Testis (tissue), 3 donors: ENCODE data around the gene LAMA5. TPM values are rescaled to one million over a fixed set of nuclear protein-coding genes. Genes with fewer than 3 reads are reported as not detected.
A peak's percentile ranks its signal among the peaks of the same experiment; 100 is the strongest.

Source experiments
- DNase-seq: peaks from one replicate; pipeline ENCODE4 v3.0.0-alpha.2; 2019
- H3K27ac ChIP-seq, 2 donors: fragments of 200-600 bp; sonication (generic); one replicate each; pipeline ENCODE4 v1.5.1; 2019
- H3K27me3 ChIP-seq: fragments of 200-600 bp; sonication (generic); one replicate; pipeline ENCODE4 v1.5.1; 2019
- H3K36me3 ChIP-seq: fragments of 200-600 bp; sonication (generic); one replicate; pipeline ENCODE4 v1.5.1; 2017; ENCODE audit warnings: low read depth; ENCODE audit errors: missing control alignments
- H3K4me1 ChIP-seq: fragments of 200-600 bp; sonication (generic); one replicate; pipeline ENCODE4 v1.5.1; 2019
- H3K4me3 ChIP-seq, 2 donors: fragments of 200-600 bp; sonication (generic); one replicate each; pipeline ENCODE4 v1.5.1; 2017 to 2019
- H3K9me3 ChIP-seq: fragments of 200-600 bp; sonication (generic); one replicate; pipeline ENCODE4 v1.5.1; 2017
- POLR2A ChIP-seq: fragments of 450-650 bp; IDR thresholded peaks from one replicate; pipeline ENCODE4 v1.6.1; 2017; ENCODE audit warnings: antibody characterized with exemption, mild to moderate bottlenecking, moderate library complexity
- WGBS, 2 donors: methylation state at CpG; one replicate each; pipeline ENCODE4 v1.1.5; 2018; 5-methylcytosine and 5-hydroxymethylcytosine counted together
- intact Hi-C: fragments of 100-400 bp; cut with DNase I; formaldehyde crosslinking; loops from one replicate; pipeline ENCODE4 v1.15.1; 2023; ENCODE audit warnings: low total_unique reads
- polyA plus RNA-seq: library from polyadenylated mRNA; stranded (reverse); fragments of 350-450 nt; fragmentation: Illumina TruSeq; extraction: RNeasy Lipid Tissue Mini Kit (QIAGEN cat#74804); gene quantifications from one replicate; pipeline ENCODE4 v1.2.3, GENCODE V29; 2014; ENCODE audit warnings: low read depth, low replicate concordance; ENCODE audit not compliant: insufficient read depth
- total RNA-seq, 2 donors: library from RNA; depleted of rRNA; stranded (reverse); fragments of >200 nt; gene quantifications; one replicate each; pipeline ENCODE4 v1.2.3, GENCODE V29; 2016
- TF ChIP-seq, protein P1 (sequence below), 3 experiments: fragments of 450-650 bp in 2 of 3; fragments of 200-600 bp in 1 of 3; sonication (generic) in 1 of 3; IDR thresholded peaks; one replicate each; pipeline ENCODE4 v1.5.1; 2016 to 2019; ENCODE audit warnings: antibody characterized with exemption in 3 of 3, mild to moderate bottlenecking in 2 of 3, moderate library complexity in 1 of 3

LAMA5 gene
- total and polyA plus RNA-seq, 3 donors from 2014 or later, result 33.2 to 144 (median 121) TPM

DNA sequence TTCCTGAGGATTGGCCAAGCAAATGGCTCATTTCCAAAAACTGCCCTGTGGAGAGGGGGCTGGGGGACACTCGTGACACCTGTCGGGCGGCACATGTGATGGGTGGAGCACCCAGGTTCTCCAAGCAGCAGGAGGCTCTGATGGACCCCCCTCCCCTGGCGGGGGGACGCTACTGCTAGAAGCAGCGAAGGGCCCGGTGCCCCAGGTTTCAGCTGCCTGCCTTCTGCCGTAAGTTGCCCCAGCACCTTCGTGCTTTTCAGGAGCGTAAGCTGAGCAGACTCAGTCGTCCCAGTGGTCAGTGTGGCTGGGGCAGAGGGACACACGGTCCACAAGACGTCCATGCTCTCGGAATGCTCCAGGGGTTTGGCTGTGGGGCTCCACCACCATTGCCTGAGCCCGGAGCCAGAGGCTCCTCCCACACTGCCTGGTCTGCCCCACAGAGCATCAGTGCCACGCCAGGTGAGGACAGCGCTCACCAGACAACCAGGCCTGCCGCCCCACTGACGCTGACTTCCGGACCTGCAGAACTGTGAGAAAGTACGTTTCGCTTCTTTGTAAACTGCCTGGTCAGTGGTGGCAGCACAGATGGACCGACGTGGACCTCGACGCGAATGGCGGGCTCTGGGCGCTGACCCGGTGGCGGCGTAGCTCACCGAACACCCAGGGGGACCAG is 68.4 kb downstream of the LAMA5 start:
- intact Hi-C loops, result no loop called here
- WGBS, 2 donors, result 90 to 93% methylated on average over 14 to 33 of the region's 33 CpGs
- Histone ChIP-seq H3K27me3 (no peaks in the 10 kb centered on the region), H3K36me3 (no peaks in the 10 kb centered on the region), H3K27ac (no peak overlapping the region), H3K4me1 (peaks cover 33% of the 10 kb centered on the region), H3K9me3 (no peaks in the 10 kb centered on the region), H3K4me3 (no peak overlapping the region)
- no peak for TF ChIP-seq POLR2A
- TF ChIP-seq, protein P1, sequence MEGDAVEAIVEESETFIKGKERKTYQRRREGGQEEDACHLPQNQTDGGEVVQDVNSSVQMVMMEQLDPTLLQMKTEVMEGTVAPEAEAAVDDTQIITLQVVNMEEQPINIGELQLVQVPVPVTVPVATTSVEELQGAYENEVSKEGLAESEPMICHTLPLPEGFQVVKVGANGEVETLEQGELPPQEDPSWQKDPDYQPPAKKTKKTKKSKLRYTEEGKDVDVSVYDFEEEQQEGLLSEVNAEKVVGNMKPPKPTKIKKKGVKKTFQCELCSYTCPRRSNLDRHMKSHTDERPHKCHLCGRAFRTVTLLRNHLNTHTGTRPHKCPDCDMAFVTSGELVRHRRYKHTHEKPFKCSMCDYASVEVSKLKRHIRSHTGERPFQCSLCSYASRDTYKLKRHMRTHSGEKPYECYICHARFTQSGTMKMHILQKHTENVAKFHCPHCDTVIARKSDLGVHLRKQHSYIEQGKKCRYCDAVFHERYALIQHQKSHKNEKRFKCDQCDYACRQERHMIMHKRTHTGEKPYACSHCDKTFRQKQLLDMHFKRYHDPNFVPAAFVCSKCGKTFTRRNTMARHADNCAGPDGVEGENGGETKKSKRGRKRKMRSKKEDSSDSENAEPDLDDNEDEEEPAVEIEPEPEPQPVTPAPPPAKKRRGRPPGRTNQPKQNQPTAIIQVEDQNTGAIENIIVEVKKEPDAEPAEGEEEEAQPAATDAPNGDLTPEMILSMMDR (IDR thresholded peaks at IDR 0.05), result no peak
- no peak for DNase-seq

DNA sequence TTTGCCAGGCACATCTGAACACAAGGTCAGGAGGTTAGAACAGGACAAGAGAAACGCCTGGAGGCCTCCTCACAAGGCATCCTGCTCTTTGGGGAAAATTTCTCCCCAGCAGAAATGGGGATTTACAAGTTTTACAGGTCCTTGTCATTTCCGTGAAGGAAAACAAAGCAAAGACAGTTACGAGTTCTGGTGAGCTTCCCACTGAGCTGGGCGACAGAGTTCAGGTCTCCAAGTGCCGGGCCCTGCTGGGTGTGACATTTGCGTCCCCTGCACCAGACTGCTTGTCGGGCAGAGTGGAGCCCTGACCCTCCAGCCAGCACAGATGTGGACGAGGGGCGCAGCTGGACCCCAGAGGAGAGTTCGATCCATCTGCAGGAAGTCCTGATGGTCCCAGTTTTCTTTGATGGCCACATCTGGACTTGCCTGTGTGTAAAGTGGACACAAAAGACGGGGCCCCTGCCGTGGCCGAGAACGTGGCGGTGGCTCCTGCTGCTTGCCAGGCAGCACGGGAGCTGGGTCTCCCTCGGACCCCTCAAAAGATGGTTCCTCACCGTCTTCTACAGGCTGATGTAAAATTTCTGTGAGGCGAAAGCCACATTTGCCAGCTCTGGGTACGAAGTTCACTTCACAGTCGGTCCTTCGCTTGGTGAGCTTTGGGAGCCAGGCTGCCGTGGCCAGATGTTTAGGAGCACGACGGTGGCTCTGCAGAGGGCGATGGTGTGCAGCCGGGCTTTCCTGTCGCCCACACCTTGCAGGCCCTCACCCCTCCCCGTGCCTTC is 69.5 kb downstream of the LAMA5 start:
- 68 to 88% methylated on average over 20 to 28 of the region's 29 CpGs for WGBS, 2 donors
- Histone ChIP-seq H3K27ac (peak overlapping the region; percentile 6 to 53), H3K36me3 (no peaks in the 10 kb centered on the region)

DNA sequence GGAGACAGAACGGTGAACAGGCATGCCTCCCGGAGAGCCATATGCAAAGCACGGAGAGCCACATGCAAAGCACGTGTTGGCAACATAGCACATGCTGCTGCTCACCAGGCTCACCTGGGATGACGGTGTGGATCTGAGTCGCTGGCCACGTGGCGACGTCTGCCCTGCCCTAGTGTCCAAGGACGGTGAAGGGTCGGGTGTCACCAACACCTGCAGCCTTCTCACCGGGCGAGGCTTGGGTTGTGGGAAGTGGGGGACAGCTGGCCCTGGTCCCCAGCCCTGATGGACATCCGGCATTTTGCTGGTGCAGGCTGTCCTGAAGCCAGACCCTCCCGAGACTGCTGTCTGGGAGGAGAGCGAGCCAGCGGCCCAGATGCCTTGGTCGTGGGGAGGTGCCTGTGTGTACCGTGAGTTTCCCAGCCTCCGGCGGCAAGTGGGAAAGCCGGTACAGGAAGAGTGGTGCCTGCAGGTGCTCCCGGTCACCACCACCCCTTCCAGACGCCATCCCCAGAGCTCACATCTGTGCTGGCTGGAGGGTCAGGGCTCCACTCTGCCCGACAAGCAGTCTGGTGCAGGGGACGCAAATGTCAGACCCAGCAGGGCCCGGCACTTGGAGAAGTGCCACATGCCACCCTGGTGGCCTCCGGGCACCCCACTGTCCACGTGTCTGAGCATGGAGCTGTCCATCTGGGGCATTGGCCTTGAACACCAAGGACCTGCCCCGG is 70.2 kb downstream of the LAMA5 start:
- no peaks in the 10 kb centered on the region for H3K9me3 ChIP-seq
- intact Hi-C loops, result no loop called here
- H3K36me3 ChIP-seq, result no peaks in the 10 kb centered on the region
- no peak overlapping the region for H3K4me3 ChIP-seq
- WGBS, 2 donors, result 60 to 78% methylated on average over 11 to 29 of the region's 30 CpGs
- peak overlapping the region; percentile 6 to 53 for H3K27ac ChIP-seq
- no peaks in the 10 kb centered on the region for H3K27me3 ChIP-seq
- peaks cover 38% of the 10 kb centered on the region for H3K4me1 ChIP-seq
- peak; percentile 78 for DNase-seq
- no peak for TF ChIP-seq POLR2A
- TF ChIP-seq, protein P1 (IDR thresholded peaks at IDR 0.05), result no peak

More for the DNA sequence above, 69.5 kb downstream of the LAMA5 start:
- Histone ChIP-seq H3K4me1 (peaks cover 38% of the 10 kb centered on the region), H3K4me3 (no peak overlapping the region), H3K27me3 (no peaks in the 10 kb centered on the region), H3K9me3 (no peaks in the 10 kb centered on the region)
- no peak for DNase-seq
- TF ChIP-seq, protein P1 (IDR thresholded peaks at IDR 0.05), result no peak
- TF ChIP-seq POLR2A, result no peak
- intact Hi-C loops, result no loop called here

DNA sequence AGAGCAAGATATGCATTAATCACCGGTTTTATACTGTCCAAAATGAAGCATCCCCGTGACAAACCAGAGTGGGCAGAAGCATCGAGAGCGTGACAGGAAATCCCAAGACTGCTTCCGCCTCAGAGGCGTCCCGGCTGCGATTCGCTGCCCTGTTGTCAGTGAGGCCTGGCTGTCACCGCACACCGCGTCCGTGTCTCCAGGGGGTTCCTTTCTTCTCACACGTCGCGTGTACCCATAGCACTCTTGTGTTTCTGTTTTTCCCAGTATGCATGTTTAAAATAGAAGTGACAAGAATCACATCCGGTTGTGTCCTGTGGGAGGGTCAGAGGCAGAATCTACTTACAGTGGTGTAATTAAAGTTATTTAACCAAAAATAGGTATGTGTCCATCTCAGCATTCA is 72.6 kb downstream of the LAMA5 start:
- H3K27ac ChIP-seq, result no peak overlapping the region
- H3K4me1 ChIP-seq, result peaks cover 28% of the 10 kb centered on the region
- H3K27me3 ChIP-seq, result no peaks in the 10 kb centered on the region
- no peak overlapping the region for H3K4me3 ChIP-seq
- H3K9me3 ChIP-seq, result no peaks in the 10 kb centered on the region
- intact Hi-C loops, result no loop called here
- TF ChIP-seq POLR2A, result no peak
- TF ChIP-seq, protein P1 (IDR thresholded peaks at IDR 0.05), result no peak
- no peak for DNase-seq
- H3K36me3 ChIP-seq, result no peaks in the 10 kb centered on the region
- WGBS, 2 donors, result 91 to 96% methylated on average over 17 of the region's 17 CpGs
